H1 (cell line): ENCODE measurements around the gene MKRN2OS.

Experiments
- CHD2 ChIP-seq: IDR thresholded peaks from 2 replicates; pipeline ENCODE4 v1.6.1; 2012; ENCODE audit warnings: low read length, improper control_type of control experiment
- CTCF ChIP-seq, 3 experiments: IDR thresholded peaks; 1 replicate in 2 of 3; 2 replicates in 1 of 3; pipeline versions ENCODE4 v1.5.1 to v1.6.1; 2011; ENCODE audit warnings: low read length in 3 of 3, mild to moderate bottlenecking in 3 of 3, inconsistent platforms in 2 of 3, low read depth in 1 of 3, moderate library complexity in 1 of 3; ENCODE audit not compliant: insufficient read depth in 1 of 3; ENCODE audit errors: control extremely low read depth in 1 of 3
- EGR1 ChIP-seq: IDR thresholded peaks from 2 replicates; pipeline ENCODE4 v1.6.1; 2011; ENCODE audit warnings: low read depth, low read length, borderline replicate concordance
- EZH2 ChIP-seq: fragments of 200-600 bp; sonication (generic); IDR thresholded peaks from 2 replicates; pipeline ENCODE4 v1.7.1; 2012; ENCODE audit warnings: low read depth, mild to moderate bottlenecking, moderate library complexity, low read length, inconsistent platforms; ENCODE audit not compliant: severe bottlenecking
- MAX ChIP-seq: IDR thresholded peaks from 2 replicates; pipeline ENCODE4 v1.6.1; 2012; ENCODE audit warnings: inconsistent platforms
- PHF8 ChIP-seq: fragments of 200-600 bp; sonication (generic); conservative IDR thresholded peaks from 2 replicates; pipeline ENCODE4 v1.7.1; 2012; ENCODE audit warnings: low read depth, mild to moderate bottlenecking, inconsistent platforms, low read length, moderate library complexity
- RFX5 ChIP-seq: IDR thresholded peaks from 2 replicates; pipeline ENCODE4 v1.6.1; 2011; ENCODE audit warnings: low read depth, low read length, improper control_type of control experiment, borderline replicate concordance
- RNF2 ChIP-seq: fragments of 200-900, 300-1000 bp; sonication (generic); IDR thresholded peaks from 2 replicates; pipeline ENCODE4 v1.7.1; 2016; ENCODE audit warnings: borderline replicate concordance, low read depth, mild to moderate bottlenecking, antibody characterized with exemption, low read length; ENCODE audit not compliant: poor library complexity, severe bottlenecking; ENCODE audit errors: missing control alignments
- SIN3A ChIP-seq, 2 experiments: IDR thresholded peaks in 1 of 2; conservative IDR thresholded peaks in 1 of 2; 2 replicates each; pipeline ENCODE4 v1.6.1; 2011 to 2012; ENCODE audit warnings: low read length in 2 of 2, improper control_type of control experiment in 1 of 2, low read depth in 1 of 2, mild to moderate bottlenecking in 1 of 2
- SP2 ChIP-seq: IDR thresholded peaks from 2 replicates; pipeline ENCODE4 v1.6.1; 2012; ENCODE audit warnings: mild to moderate bottlenecking, low read length, inconsistent platforms
- TAF1 ChIP-seq: IDR thresholded peaks from 2 replicates; pipeline ENCODE4 v1.6.1; 2011; ENCODE audit warnings: mild to moderate bottlenecking, low read depth, low read length

DNA sequence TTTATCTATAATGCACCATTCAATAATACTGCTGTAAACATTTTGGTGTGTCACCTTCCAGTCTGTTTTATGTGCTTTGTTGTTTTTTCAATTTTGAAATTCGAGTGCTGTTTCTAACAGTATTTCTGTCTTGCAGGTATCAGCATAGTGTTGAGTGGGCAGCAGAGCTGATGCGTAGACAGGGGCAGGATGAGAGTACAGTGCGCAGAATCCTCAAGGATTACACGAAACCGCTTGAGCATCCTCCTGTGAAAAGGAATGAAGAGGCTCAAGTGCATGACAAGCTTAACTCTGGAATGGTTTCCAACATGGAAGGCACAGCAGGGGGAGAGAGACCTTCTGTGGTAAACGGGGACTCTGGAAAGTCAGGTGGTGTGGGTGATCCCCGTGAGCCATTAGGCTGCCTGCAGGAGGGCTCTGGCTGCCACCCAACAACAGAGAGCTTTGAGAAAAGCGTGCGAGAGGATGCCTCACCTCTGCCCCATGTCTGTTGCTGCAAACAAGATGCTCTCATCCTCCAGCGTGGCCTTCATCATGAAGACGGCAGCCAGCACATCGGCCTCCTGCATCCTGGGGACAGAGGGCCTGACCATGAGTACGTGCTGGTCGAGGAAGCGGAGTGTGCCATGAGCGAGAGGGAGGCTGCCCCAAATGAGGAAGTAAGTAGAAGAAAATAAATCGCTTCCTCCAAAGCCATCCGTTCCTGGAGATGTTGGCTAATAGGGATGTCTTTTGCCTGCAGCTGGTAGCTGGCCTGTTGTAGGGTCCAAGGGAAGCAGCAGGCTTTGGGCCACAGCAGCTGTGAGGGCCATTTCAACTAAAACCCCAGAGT, 42.0 kb downstream of the MKRN2OS start:
- no peak for TF ChIP-seq SIN3A (conservative IDR thresholded peaks at IDR 0.05 in 1 of 2, IDR thresholded peaks at IDR 0.05 in 1 of 2; ENCODE audit: low read depth in 1 of 2, low read length in 2 of 2)
- no peak for TF ChIP-seq RNF2
- TF ChIP-seq CTCF (IDR thresholded peaks at IDR 0.05; ENCODE audit: control extremely low read depth in 1 of 3, insufficient read depth in 1 of 3, low read depth in 1 of 3, low read length in 3 of 3): no peak
- no peak for TF ChIP-seq EGR1
- TF ChIP-seq MAX: no peak
- no peak for TF ChIP-seq SP2
- TF ChIP-seq TAF1: no peak
- TF ChIP-seq EZH2: no peak
- no peak for TF ChIP-seq PHF8
- no peak for TF ChIP-seq RFX5
- no peak for TF ChIP-seq CHD2
